ENCODE data around the gene ST6GALNAC4. TPM values are rescaled to one million over a fixed set of nuclear protein-coding genes. Genes with fewer than 3 reads are reported as not detected.

ST6GALNAC4 gene
- total RNA-seq, 1 experiment from 2014 or later = 15.4 TPM

DNA sequence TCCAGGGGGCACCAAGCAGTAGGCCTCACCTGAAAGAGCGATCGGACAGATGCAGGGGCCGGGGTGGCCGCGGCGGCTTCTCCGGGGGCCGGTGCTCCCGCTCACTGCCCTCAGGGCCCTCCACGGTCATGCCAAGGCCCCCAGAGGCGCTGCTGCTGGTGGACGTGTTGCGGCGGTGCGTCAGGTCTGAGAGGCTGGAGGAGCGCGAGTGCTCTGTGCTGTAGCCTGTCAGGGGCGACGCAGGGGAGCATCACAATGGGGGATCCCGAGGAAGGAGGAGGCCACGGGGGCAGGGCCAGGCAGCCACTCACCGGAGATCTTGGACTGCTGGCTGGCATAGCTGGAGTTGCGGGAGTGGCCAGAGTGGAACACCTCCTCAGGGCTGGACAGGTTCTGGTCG is 28.5 kb upstream of the ST6GALNAC4 start:
- H2AK5ac ChIP-seq (ENCODE audit: insufficient read length, low read length) = no peak overlapping the region
- H3K23me2 ChIP-seq (ENCODE audit: insufficient read length, low read depth, low read length, poor library complexity, severe bottlenecking) = no peaks in the 10 kb centered on the region
- H3K23ac ChIP-seq (ENCODE audit: insufficient read length, low read depth, low read length) = no peak overlapping the region
- no peak for DNase-seq
- no peak overlapping the region for H3K9ac ChIP-seq (ENCODE audit: extremely low read depth, insufficient read length, low read length)
- no CpG with 5 or more reads among the region's 24 CpGs for WGBS (ENCODE audit: extremely low coverage, insufficient read length, low lambda C conversion rate)
- no peaks in the 10 kb centered on the region for H3K4me1 ChIP-seq (ENCODE audit: insufficient read depth, low read length)
- no peak overlapping the region for H4K5ac ChIP-seq (ENCODE audit: insufficient read length, low read depth, low read length)
- H3K4ac ChIP-seq (ENCODE audit: low read depth, low read length) = no peak overlapping the region
- H3K9me3 Mint-ChIP-seq = no peaks in the 10 kb centered on the region
- H3K27me3 Mint-ChIP-seq (ENCODE audit: low read depth) = no peaks in the 10 kb centered on the region
- no peak overlapping the region for H2AFZ ChIP-seq (ENCODE audit: low read length)
- no peak overlapping the region for H2BK12ac ChIP-seq (ENCODE audit: insufficient read length, low read depth, low read length)
- no peak overlapping the region for H3T11ph ChIP-seq (ENCODE audit: low read length)
- H2BK15ac ChIP-seq (ENCODE audit: low read depth, low read length) = no peak overlapping the region
- no peak overlapping the region for H3K18ac ChIP-seq (ENCODE audit: insufficient read length, low read depth, low read length)
- H2BK20ac ChIP-seq (ENCODE audit: low read depth, low read length, poor library complexity, severe bottlenecking) = no peak overlapping the region
- H3K36me3 Mint-ChIP-seq (ENCODE audit: insufficient read depth in 1 of 3, low read depth in 3 of 3) = peaks cover 12 to 57% (median 44%) of the 10 kb centered on the region in 3 experiments
- H3K14ac ChIP-seq (ENCODE audit: insufficient read depth, low read length) = no peak overlapping the region
- H3K56ac ChIP-seq (ENCODE audit: insufficient read length, low read depth, low read length) = no peak overlapping the region
- no peak overlapping the region for H3K4me2 ChIP-seq (ENCODE audit: insufficient read depth, insufficient read length, low read length)
- no peak overlapping the region for H4K91ac ChIP-seq (ENCODE audit: insufficient read length, low read depth, low read length)
- TF ChIP-seq, protein P1, sequence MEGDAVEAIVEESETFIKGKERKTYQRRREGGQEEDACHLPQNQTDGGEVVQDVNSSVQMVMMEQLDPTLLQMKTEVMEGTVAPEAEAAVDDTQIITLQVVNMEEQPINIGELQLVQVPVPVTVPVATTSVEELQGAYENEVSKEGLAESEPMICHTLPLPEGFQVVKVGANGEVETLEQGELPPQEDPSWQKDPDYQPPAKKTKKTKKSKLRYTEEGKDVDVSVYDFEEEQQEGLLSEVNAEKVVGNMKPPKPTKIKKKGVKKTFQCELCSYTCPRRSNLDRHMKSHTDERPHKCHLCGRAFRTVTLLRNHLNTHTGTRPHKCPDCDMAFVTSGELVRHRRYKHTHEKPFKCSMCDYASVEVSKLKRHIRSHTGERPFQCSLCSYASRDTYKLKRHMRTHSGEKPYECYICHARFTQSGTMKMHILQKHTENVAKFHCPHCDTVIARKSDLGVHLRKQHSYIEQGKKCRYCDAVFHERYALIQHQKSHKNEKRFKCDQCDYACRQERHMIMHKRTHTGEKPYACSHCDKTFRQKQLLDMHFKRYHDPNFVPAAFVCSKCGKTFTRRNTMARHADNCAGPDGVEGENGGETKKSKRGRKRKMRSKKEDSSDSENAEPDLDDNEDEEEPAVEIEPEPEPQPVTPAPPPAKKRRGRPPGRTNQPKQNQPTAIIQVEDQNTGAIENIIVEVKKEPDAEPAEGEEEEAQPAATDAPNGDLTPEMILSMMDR (conservative IDR thresholded peaks at IDR 0.05) = no peak
- no peaks in the 10 kb centered on the region for H3K79me2 ChIP-seq (ENCODE audit: insufficient read depth, low read length)
- no peaks in the 10 kb centered on the region for H3K27me3 ChIP-seq (ENCODE audit: insufficient read depth, low read length)
- no peak overlapping the region for H2BK120ac ChIP-seq (ENCODE audit: low read depth, low read length, poor library complexity, severe bottlenecking)
- H2BK5ac ChIP-seq (ENCODE audit: insufficient read length, low read length) = no peak overlapping the region
- H3K9me3 ChIP-seq (ENCODE audit: control insufficient read depth, low read depth, low read length) = no peaks in the 10 kb centered on the region
- H3K27ac Mint-ChIP-seq = no peak overlapping the region; a peak in 1 of 7 replicates
- H3K4me3 Mint-ChIP-seq = no peak overlapping the region
- H3K4me1 Mint-ChIP-seq = peaks cover 8 to 33% of the 10 kb centered on the region in 2 experiments
- H4K8ac ChIP-seq (replicated peaks; ENCODE audit: insufficient read length, low read depth, low read length) = no peak overlapping the region
- H3K27ac ChIP-seq (ENCODE audit: insufficient read length, low read depth, low read length) = no peak overlapping the region
- no peaks in the 10 kb centered on the region for H3K79me1 ChIP-seq (ENCODE audit: insufficient read depth, low read depth, low read length, poor library complexity, severe bottlenecking)
- H4K20me1 ChIP-seq (ENCODE audit: control insufficient read depth, insufficient read depth, insufficient read length) = no peaks in the 10 kb centered on the region

Measured in H9 (cell line).